Astrocyte (in vitro differentiated cells and primary cell): ENCODE data around the gene NHLRC4. TPM values are rescaled to one million over a fixed set of nuclear protein-coding genes. Genes with fewer than 3 reads are reported as not detected.

ENCODE experiments used
- DNase-seq: peaks from one replicate; pipeline ENCODE4 v3.0.0-alpha.2; 2010; ENCODE audit warnings: low read depth
- FAIRE-seq: peaks from 2 replicates; lab custom pipeline; 2011; peaks lifted over from hg19 to GRCh38; lab: Jason Lieb, UNC
- H2AFZ ChIP-seq: 2 replicates; pipeline ENCODE4 v1.6.0; 2012; ENCODE audit warnings: low read depth, low read length, inconsistent platforms
- H3K27ac ChIP-seq: 2 replicates; pipeline ENCODE4 v1.5.1; 2011; ENCODE audit warnings: low read depth, low read length, inconsistent platforms
- H3K27me3 ChIP-seq: 2 replicates; pipeline ENCODE4 v1.6.0; 2011; ENCODE audit warnings: low read length, inconsistent platforms; ENCODE audit not compliant: insufficient read depth
- H3K36me3 ChIP-seq: 2 replicates; pipeline ENCODE4 v1.5.1; 2011; ENCODE audit warnings: low read length, inconsistent platforms; ENCODE audit not compliant: insufficient read depth
- H3K4me1 ChIP-seq: 2 replicates; pipeline ENCODE4 v1.5.1; 2011; ENCODE audit warnings: low read length, inconsistent platforms; ENCODE audit not compliant: insufficient read depth
- H3K4me2 ChIP-seq: 2 replicates; pipeline ENCODE4 v1.6.0; 2012; ENCODE audit warnings: low read length, inconsistent platforms
- H3K4me3 ChIP-seq: 2 replicates; pipeline ENCODE4 v1.5.1; 2011; ENCODE audit warnings: low read depth, mild to moderate bottlenecking, low read length, inconsistent platforms; ENCODE audit not compliant: insufficient read depth
- H3K79me2 ChIP-seq: 2 replicates; pipeline ENCODE4 v1.6.0; 2012; ENCODE audit warnings: mild to moderate bottlenecking, low read length, inconsistent platforms; ENCODE audit not compliant: insufficient read depth
- H3K9ac ChIP-seq: 2 replicates; pipeline ENCODE4 v1.6.0; 2012; ENCODE audit warnings: mild to moderate bottlenecking, low read length, inconsistent platforms
- H3K9me3 ChIP-seq: 2 replicates; pipeline ENCODE4 v1.5.1; 2012; ENCODE audit warnings: low read depth, mild to moderate bottlenecking, low read length, inconsistent platforms; ENCODE audit not compliant: insufficient read depth
- H4K20me1 ChIP-seq: 2 replicates; pipeline ENCODE4 v1.6.0; 2012; ENCODE audit warnings: low read length, inconsistent platforms; ENCODE audit not compliant: insufficient read depth
- H3K27ac Mint-ChIP-seq: one replicate; pipeline ENCODE4 v1.8.0; 2021; ENCODE audit warnings: mild to moderate bottlenecking, mixed read lengths; ENCODE audit not compliant: unreplicated experiment
- H3K27me3 Mint-ChIP-seq: one replicate; pipeline ENCODE4 v1.8.0; 2021; ENCODE audit warnings: low read depth, mixed read lengths; ENCODE audit not compliant: unreplicated experiment
- H3K36me3 Mint-ChIP-seq: one replicate; pipeline ENCODE4 v1.8.0; 2021; ENCODE audit warnings: low read depth, mixed read lengths; ENCODE audit not compliant: unreplicated experiment
- H3K4me1 Mint-ChIP-seq: one replicate; pipeline ENCODE4 v1.8.0; 2021; ENCODE audit warnings: low read depth, mixed read lengths; ENCODE audit not compliant: unreplicated experiment
- H3K4me3 Mint-ChIP-seq: one replicate; pipeline ENCODE4 v1.8.0; 2021; ENCODE audit warnings: mild to moderate bottlenecking, moderate library complexity, mixed read lengths; ENCODE audit not compliant: unreplicated experiment
- H3K9me3 Mint-ChIP-seq: one replicate; pipeline ENCODE4 v1.8.0; 2021; ENCODE audit warnings: mild to moderate bottlenecking, mixed read lengths; ENCODE audit not compliant: unreplicated experiment
- EZH2 ChIP-seq: IDR thresholded peaks from 2 replicates; pipeline ENCODE4 v1.6.1; 2012; ENCODE audit warnings: mild to moderate bottlenecking, low read length, inconsistent platforms; ENCODE audit not compliant: insufficient read depth
- total RNA-seq: library from RNA; stranded (reverse); gene quantifications from 2 replicates; pipeline ENCODE4 v1.2.1, GENCODE V29; 2021
- TF ChIP-seq, protein P1 (sequence below): IDR thresholded peaks from 2 replicates; pipeline ENCODE4 v1.5.1; 2011; ENCODE audit warnings: low read depth, mild to moderate bottlenecking, inconsistent platforms, low read length, moderate library complexity; ENCODE audit not compliant: insufficient read depth

The NHLRC4 gene
- total RNA-seq, 1 donor from 2014 or later: 0.73 TPM

DNA sequence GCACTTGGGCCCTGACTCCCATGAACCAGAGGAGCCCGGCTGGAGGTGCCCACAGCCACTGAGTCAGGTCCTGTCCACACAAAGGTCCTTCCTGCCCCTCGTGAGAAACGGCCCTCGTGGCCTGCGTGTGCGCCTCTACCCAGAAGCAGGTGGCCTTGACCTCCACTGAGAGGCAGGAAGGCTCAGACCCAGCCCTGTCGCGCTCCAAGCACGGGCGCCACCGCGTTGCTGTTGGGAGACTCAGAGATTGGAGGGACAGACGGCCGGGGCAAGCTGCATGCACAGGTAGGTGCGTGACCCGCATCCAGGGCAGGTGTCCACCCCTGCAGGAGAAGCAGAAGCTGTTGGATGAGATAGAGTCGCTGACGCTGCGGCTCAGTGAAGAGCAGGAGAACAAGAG lies 47.4 kb upstream of the NHLRC4 start:
- Mint-ChIP-seq H3K27ac (no peak overlapping the region), H3K4me1 (peaks cover 2% of the 10 kb centered on the region), H3K9me3 (no peaks in the 10 kb centered on the region), H3K4me3 (no peak overlapping the region), H3K36me3 (peaks cover 5% of the 10 kb centered on the region), H3K27me3 (no peaks in the 10 kb centered on the region)
- FAIRE-seq (no peak), DNase-seq (no peak)
- H2AFZ ChIP-seq: no peak overlapping the region
- H3K27me3 ChIP-seq: no peaks in the 10 kb centered on the region
- H4K20me1 ChIP-seq: peaks cover 6% of the 10 kb centered on the region
- no peak overlapping the region for H3K27ac ChIP-seq
- H3K9me3 ChIP-seq: no peaks in the 10 kb centered on the region
- peaks cover 11% of the 10 kb centered on the region for H3K79me2 ChIP-seq
- H3K4me1 ChIP-seq: no peaks in the 10 kb centered on the region
- no peak overlapping the region for H3K9ac ChIP-seq
- TF ChIP-seq EZH2: no peak
- TF ChIP-seq, protein P1, sequence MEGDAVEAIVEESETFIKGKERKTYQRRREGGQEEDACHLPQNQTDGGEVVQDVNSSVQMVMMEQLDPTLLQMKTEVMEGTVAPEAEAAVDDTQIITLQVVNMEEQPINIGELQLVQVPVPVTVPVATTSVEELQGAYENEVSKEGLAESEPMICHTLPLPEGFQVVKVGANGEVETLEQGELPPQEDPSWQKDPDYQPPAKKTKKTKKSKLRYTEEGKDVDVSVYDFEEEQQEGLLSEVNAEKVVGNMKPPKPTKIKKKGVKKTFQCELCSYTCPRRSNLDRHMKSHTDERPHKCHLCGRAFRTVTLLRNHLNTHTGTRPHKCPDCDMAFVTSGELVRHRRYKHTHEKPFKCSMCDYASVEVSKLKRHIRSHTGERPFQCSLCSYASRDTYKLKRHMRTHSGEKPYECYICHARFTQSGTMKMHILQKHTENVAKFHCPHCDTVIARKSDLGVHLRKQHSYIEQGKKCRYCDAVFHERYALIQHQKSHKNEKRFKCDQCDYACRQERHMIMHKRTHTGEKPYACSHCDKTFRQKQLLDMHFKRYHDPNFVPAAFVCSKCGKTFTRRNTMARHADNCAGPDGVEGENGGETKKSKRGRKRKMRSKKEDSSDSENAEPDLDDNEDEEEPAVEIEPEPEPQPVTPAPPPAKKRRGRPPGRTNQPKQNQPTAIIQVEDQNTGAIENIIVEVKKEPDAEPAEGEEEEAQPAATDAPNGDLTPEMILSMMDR: no peak
- H3K4me3 ChIP-seq: no peak overlapping the region
- peaks cover 3% of the 10 kb centered on the region for H3K36me3 ChIP-seq
- H3K4me2 ChIP-seq: no peak overlapping the region

GRCh38 chr16:519841-520687 lies 46.7 kb upstream of the NHLRC4 start:
- no peak overlapping the region for H3K4me3 ChIP-seq
- H3K9me3 Mint-ChIP-seq: no peaks in the 10 kb centered on the region
- no peak overlapping the region for H3K27ac Mint-ChIP-seq
- H3K27me3 ChIP-seq: no peaks in the 10 kb centered on the region
- peaks cover 12% of the 10 kb centered on the region for H4K20me1 ChIP-seq
- no peak for DNase-seq
- H3K27me3 Mint-ChIP-seq: no peaks in the 10 kb centered on the region
- H3K9ac ChIP-seq: no peak overlapping the region
- TF ChIP-seq EZH2: no peak
- TF ChIP-seq, protein P1: no peak
- FAIRE-seq: no peak
- peaks cover 5% of the 10 kb centered on the region for H3K4me1 ChIP-seq
- no peak overlapping the region for H3K4me3 Mint-ChIP-seq
- H2AFZ ChIP-seq: no peak overlapping the region
- H3K36me3 ChIP-seq: peaks cover 3% of the 10 kb centered on the region
- no peak overlapping the region for H3K27ac ChIP-seq
- no peak overlapping the region for H3K4me2 ChIP-seq
- peaks cover 2% of the 10 kb centered on the region for H3K4me1 Mint-ChIP-seq
- H3K79me2 ChIP-seq: peaks cover 16% of the 10 kb centered on the region
- no peaks in the 10 kb centered on the region for H3K9me3 ChIP-seq
- H3K36me3 Mint-ChIP-seq: peaks cover 5% of the 10 kb centered on the region

DNA sequence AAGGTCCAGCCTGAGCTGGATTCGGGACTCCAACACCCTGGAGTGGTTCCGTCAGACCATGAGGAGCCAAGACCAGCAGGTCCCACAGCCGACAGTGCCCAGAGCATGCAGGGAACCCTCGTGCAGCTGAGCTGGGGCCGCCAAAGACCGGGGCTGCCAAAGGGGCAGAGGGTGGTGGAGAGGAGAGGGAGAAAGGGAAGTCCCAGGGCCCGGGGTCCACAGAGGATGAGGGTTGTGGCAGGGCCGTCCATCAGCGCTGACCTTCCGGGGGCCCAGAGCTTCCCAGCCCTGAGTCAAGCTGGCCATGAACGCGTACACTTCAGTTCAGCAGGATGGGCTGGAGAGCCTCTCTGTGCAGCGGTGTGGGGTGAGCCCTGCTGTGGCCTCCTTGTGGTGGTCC lies 46.0 kb upstream of the NHLRC4 start:
- H3K36me3 ChIP-seq: peaks cover 3% of the 10 kb centered on the region
- H3K4me3 ChIP-seq: no peak overlapping the region
- TF ChIP-seq, protein P1: no peak
- no peak for TF ChIP-seq EZH2
- H3K4me2 ChIP-seq: no peak overlapping the region
- H3K27ac ChIP-seq: no peak overlapping the region
- H3K79me2 ChIP-seq: peaks cover 18% of the 10 kb centered on the region
- no peaks in the 10 kb centered on the region for H3K27me3 Mint-ChIP-seq
- no peak overlapping the region for H2AFZ ChIP-seq
- H3K9me3 ChIP-seq: no peaks in the 10 kb centered on the region
- FAIRE-seq (no peak), DNase-seq (no peak)
- peaks cover 13% of the 10 kb centered on the region for H3K4me1 ChIP-seq
- no peak overlapping the region for H3K9ac ChIP-seq
- no peaks in the 10 kb centered on the region for H3K9me3 Mint-ChIP-seq
- H3K27me3 ChIP-seq: no peaks in the 10 kb centered on the region
- no peak overlapping the region for H3K27ac Mint-ChIP-seq
- H4K20me1 ChIP-seq: peaks cover 20% of the 10 kb centered on the region
- H3K4me1 Mint-ChIP-seq: peaks cover 10% of the 10 kb centered on the region
- H3K4me3 Mint-ChIP-seq: no peak overlapping the region
- peaks cover 7% of the 10 kb centered on the region for H3K36me3 Mint-ChIP-seq
